Gastroesophageal sphincter (tissue), 4 donors: Measurements from ENCODE around the gene KLHL26. TPM values are rescaled to one million over a fixed set of nuclear protein-coding genes. Genes with fewer than 3 reads are reported as not detected.

Experiments used
- ATAC-seq: fragments of 150-250 bp; one replicate; pipeline ENCODE4 v1.9.1; 2016; ENCODE audit warnings: mild to moderate bottlenecking, moderate library complexity
- H3K27ac ChIP-seq, 4 donors: fragments of 200-600 bp; sonication (generic) in 3 of 4; 1 replicate in 3 of 4; 2 replicates in 1 of 4; pipeline ENCODE4 v1.5.1; 2016 to 2019
- H3K27me3 ChIP-seq: fragments of 200-600 bp; sonication (generic); one replicate; pipeline ENCODE4 v1.5.1; 2019
- H3K36me3 ChIP-seq, 2 donors: fragments of 200-600 bp; sonication (generic); one replicate each; pipeline ENCODE4 v1.5.1; 2019; ENCODE audit warnings: control low read depth in 1 of 2
- H3K4me1 ChIP-seq, 3 donors: fragments of 200-600 bp; sonication (generic); 1 replicate in 2 of 3; 2 replicates in 1 of 3; pipeline ENCODE4 v1.5.1; 2016 to 2019; ENCODE audit warnings: control low read depth in 2 of 3
- H3K4me3 ChIP-seq, 2 donors: fragments of 200-600 bp; sonication (generic); one replicate each; pipeline ENCODE4 v1.5.1; 2019; ENCODE audit warnings: mild to moderate bottlenecking in 1 of 2, moderate library complexity in 1 of 2
- H3K9me3 ChIP-seq, 3 donors: fragments of 200-600 bp; sonication (generic); one replicate each; pipeline ENCODE4 v1.5.1; 2017 to 2019; ENCODE audit warnings: control low read depth in 2 of 3
- EP300 ChIP-seq: sonication (generic); formaldehyde crosslinking; IDR thresholded peaks from one replicate; pipeline ENCODE4 v1.6.1; 2017; ENCODE audit warnings: antibody characterized with exemption, mild to moderate bottlenecking
- POLR2A ChIP-seq, 2 donors: fragments of 450-650 bp; IDR thresholded peaks; one replicate each; pipeline ENCODE4 v1.6.1; 2017; ENCODE audit warnings: antibody characterized with exemption in 2 of 2, mild to moderate bottlenecking in 2 of 2, moderate library complexity in 1 of 2
- POLR2AphosphoS5 ChIP-seq: sonication (generic); formaldehyde crosslinking; IDR thresholded peaks from one replicate; pipeline ENCODE4 v1.6.1; 2017; ENCODE audit warnings: antibody characterized with exemption
- WGBS, 2 donors: methylation state at CpG; one replicate each; pipeline ENCODE4 v1.1.5; 2018; ENCODE audit warnings: low coverage in 1 of 2; 5-methylcytosine and 5-hydroxymethylcytosine counted together
- total RNA-seq, 4 donors: library from RNA; depleted of rRNA; stranded (reverse); fragments of >200 nt; gene quantifications; one replicate each; pipeline ENCODE4 v1.1.0, GENCODE V29; 2016
- TF ChIP-seq, protein P1 (sequence below), 4 experiments: fragments of 200-600 bp in 2 of 4; fragments of 450-650 bp in 2 of 4; sonication (generic) in 1 of 4; IDR thresholded peaks; one replicate each; pipeline ENCODE4 v1.5.1; 2017 to 2019; ENCODE audit warnings: antibody characterized with exemption in 4 of 4, mild to moderate bottlenecking in 2 of 4, moderate library complexity in 2 of 4

The KLHL26 gene
- total RNA-seq, 4 donors from 2014 or later = 12.9 to 19.0 (median 14.6) TPM

GRCh38 chr19:18663940-18664530 lies 27.2 kb downstream of the KLHL26 start:
- TF ChIP-seq POLR2A (IDR thresholded peaks at IDR 0.05) (no peak), EP300 (no peak), POLR2AphosphoS5 (no peak)
- TF ChIP-seq, protein P1, sequence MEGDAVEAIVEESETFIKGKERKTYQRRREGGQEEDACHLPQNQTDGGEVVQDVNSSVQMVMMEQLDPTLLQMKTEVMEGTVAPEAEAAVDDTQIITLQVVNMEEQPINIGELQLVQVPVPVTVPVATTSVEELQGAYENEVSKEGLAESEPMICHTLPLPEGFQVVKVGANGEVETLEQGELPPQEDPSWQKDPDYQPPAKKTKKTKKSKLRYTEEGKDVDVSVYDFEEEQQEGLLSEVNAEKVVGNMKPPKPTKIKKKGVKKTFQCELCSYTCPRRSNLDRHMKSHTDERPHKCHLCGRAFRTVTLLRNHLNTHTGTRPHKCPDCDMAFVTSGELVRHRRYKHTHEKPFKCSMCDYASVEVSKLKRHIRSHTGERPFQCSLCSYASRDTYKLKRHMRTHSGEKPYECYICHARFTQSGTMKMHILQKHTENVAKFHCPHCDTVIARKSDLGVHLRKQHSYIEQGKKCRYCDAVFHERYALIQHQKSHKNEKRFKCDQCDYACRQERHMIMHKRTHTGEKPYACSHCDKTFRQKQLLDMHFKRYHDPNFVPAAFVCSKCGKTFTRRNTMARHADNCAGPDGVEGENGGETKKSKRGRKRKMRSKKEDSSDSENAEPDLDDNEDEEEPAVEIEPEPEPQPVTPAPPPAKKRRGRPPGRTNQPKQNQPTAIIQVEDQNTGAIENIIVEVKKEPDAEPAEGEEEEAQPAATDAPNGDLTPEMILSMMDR (IDR thresholded peaks at IDR 0.05) = no peak

DNA sequence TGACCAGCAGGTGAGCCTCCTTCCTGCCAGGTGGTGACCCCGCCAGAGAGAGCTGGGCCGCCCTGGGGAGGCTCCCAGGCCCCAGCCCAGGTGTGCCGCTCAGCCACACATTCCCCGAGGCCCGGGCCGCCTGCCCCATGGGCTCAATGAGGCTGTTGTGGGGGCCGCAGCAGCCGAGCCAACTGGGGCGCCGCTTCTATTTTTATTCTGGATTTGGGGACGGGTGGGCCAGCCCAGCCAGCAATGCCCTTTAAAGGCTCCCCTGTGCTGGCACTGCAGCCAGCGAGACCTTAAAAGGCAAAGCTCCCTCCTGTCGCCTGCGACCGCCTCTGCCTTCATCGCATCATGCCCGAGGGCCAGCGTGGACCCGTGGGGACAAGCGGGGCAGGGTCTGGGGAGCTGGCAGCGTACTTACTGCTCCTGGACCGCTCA lies 29.0 kb downstream of the KLHL26 start:
- Histone ChIP-seq H3K4me3 (no peak overlapping the region), H3K27ac (peak overlapping the region; percentile 62 to 89 (median 88)), H3K36me3 (peaks cover 0 to 59% of the 10 kb centered on the region in 2 donors), H3K9me3 (no peaks in the 10 kb centered on the region), H3K27me3 (no peaks in the 10 kb centered on the region), H3K4me1 (peaks cover 0 to 91% (median 31%) of the 10 kb centered on the region in 3 donors)
- no CpG with 5 or more reads among the region's 22 CpGs for WGBS, 2 donors
- TF ChIP-seq POLR2A (IDR thresholded peaks at IDR 0.05) (no peak), EP300 (no peak), POLR2AphosphoS5 (no peak)
- TF ChIP-seq, protein P1 (IDR thresholded peaks at IDR 0.05) = no peak
- ATAC-seq = peak; percentile 53

More at GRCh38 chr19:18663940-18664530, 27.2 kb downstream of the KLHL26 start:
- Histone ChIP-seq H3K4me1 (peaks cover 0 to 91% (median 42%) of the 10 kb centered on the region in 3 donors), H3K9me3 (no peaks in the 10 kb centered on the region), H3K36me3 (peaks cover 0 to 49% of the 10 kb centered on the region in 2 donors), H3K27me3 (no peaks in the 10 kb centered on the region), H3K4me3 (no peak overlapping the region), H3K27ac (peak overlapping the region in 3 of 4 donors; percentile 63 to 89 (median 86))
- ATAC-seq = no peak
- WGBS, 2 donors = no CpG with 5 or more reads among the region's 14 CpGs

DNA sequence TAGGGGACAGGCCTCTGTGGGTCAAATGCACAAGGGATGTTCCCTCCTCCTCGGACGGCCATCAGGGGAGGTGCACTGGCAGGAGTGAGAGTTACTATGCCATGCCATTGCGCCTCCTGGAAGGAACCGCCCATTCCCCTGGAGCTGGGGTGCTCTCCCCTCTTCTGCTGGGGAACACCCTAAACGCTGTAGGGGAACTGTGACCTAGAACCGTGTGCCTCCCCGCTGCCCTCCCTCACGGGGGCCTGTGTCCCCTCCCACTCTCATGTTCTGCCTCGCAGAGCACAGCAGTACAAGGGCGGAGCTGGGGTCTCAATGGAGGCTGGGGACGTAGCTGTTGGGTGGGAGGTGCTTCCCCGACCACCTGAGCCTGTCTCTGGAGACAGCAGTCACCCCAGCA lies 29.5 kb downstream of the KLHL26 start:
- H3K27me3 ChIP-seq = no peaks in the 10 kb centered on the region
- 80 to 100% methylated on average over 1 to 3 of the region's 12 CpGs for WGBS, 2 donors
- TF ChIP-seq POLR2AphosphoS5 (no peak), EP300 (no peak), POLR2A (IDR thresholded peaks at IDR 0.05) (no peak)
- TF ChIP-seq, protein P1 (IDR thresholded peaks at IDR 0.05) = no peak
- H3K4me1 ChIP-seq = peaks cover 0 to 91% (median 33%) of the 10 kb centered on the region in 3 donors
- H3K4me3 ChIP-seq = no peak overlapping the region
- H3K9me3 ChIP-seq = no peaks in the 10 kb centered on the region
- peaks cover 0 to 59% of the 10 kb centered on the region in 2 donors for H3K36me3 ChIP-seq
- peak overlapping the region; percentile 62 to 89 (median 88) for H3K27ac ChIP-seq
- ATAC-seq = no peak

GRCh38 chr19:18666784-18667183 lies 30.0 kb downstream of the KLHL26 start:
- no peaks in the 10 kb centered on the region for H3K27me3 ChIP-seq
- ATAC-seq = no peak
- peaks cover 0 to 59% of the 10 kb centered on the region in 2 donors for H3K36me3 ChIP-seq
- H3K4me3 ChIP-seq = no peak overlapping the region
- H3K9me3 ChIP-seq = no peaks in the 10 kb centered on the region
- TF ChIP-seq POLR2AphosphoS5 = no peak
- TF ChIP-seq POLR2A (IDR thresholded peaks at IDR 0.05) = no peak
- TF ChIP-seq EP300 = no peak
- TF ChIP-seq, protein P1 (IDR thresholded peaks at IDR 0.05) = no peak
- WGBS, 2 donors = 73% methylated on average over 3 of the region's 5 CpGs; no CpG with 5 or more reads in 1 of the 2 donors
- peak overlapping the region in 3 of 4 donors; percentile 86 to 89 (median 89) for H3K27ac ChIP-seq
- peaks cover 0 to 91% (median 38%) of the 10 kb centered on the region in 3 donors for H3K4me1 ChIP-seq
